Vagina (tissue), 2 donors: ENCODE measurements around the gene SNRNP200. TPM values are rescaled to one million over a fixed set of nuclear protein-coding genes. Genes with fewer than 3 reads are reported as not detected.

Experiments used
- DNase-seq, 2 donors: peaks; one replicate each; pipeline ENCODE4 v3.0.0-alpha.2; 2017; ENCODE audit errors: extremely low spot score in 2 of 2
- H3K27ac ChIP-seq: fragments of 200-600 bp; sonication (generic); one replicate; pipeline ENCODE4 v1.5.1; 2019
- H3K27me3 ChIP-seq: fragments of 200-600 bp; sonication (generic); one replicate; pipeline ENCODE4 v1.5.1; 2019
- H3K36me3 ChIP-seq, 2 donors: fragments of 200-600 bp; sonication (generic); one replicate each; pipeline ENCODE4 v1.5.1; 2017 to 2019
- H3K4me1 ChIP-seq: fragments of 200-600 bp; sonication (generic); one replicate; pipeline ENCODE4 v1.5.1; 2019
- H3K4me3 ChIP-seq, 2 donors: fragments of 200-600 bp; sonication (generic); 1 replicate in 1 of 2; 2 replicates in 1 of 2; pipeline ENCODE4 v1.5.1; 2016 to 2019
- H3K9me3 ChIP-seq: fragments of 200-600 bp; sonication (generic); one replicate; pipeline ENCODE4 v1.5.1; 2019
- POLR2A ChIP-seq, 2 donors: fragments of 450-650 bp; IDR thresholded peaks; one replicate each; pipeline ENCODE4 v1.6.1; 2017; ENCODE audit warnings: antibody characterized with exemption in 2 of 2, mild to moderate bottlenecking in 2 of 2, moderate library complexity in 2 of 2
- POLR2AphosphoS5 ChIP-seq, 2 donors: sonication (generic); formaldehyde crosslinking; IDR thresholded peaks; one replicate each; pipeline ENCODE4 v1.9.0; 2017; ENCODE audit warnings: antibody characterized with exemption in 2 of 2, mild to moderate bottlenecking in 2 of 2, low read depth in 1 of 2; ENCODE audit not compliant: insufficient read depth in 1 of 2
- intact Hi-C: fragments of 100-400 bp; cut with DNase I; formaldehyde crosslinking; loops from one replicate; pipeline ENCODE4 v1.15.1; 2023
- total RNA-seq: library from RNA; depleted of rRNA; stranded (reverse); fragments of >200 nt; gene quantifications from one replicate; pipeline ENCODE4 v1.2.3, GENCODE V29; 2016
- TF ChIP-seq, protein P1 (sequence below), 3 experiments: fragments of 450-650 bp in 2 of 3; fragments of 200-600 bp in 1 of 3; sonication (generic) in 1 of 3; IDR thresholded peaks; one replicate each; pipeline ENCODE4 v1.5.1; 2017 to 2019; ENCODE audit warnings: antibody characterized with exemption in 3 of 3, mild to moderate bottlenecking in 2 of 3, moderate library complexity in 2 of 3

The SNRNP200 gene
- total RNA-seq, 1 donor from 2014 or later = 129 TPM

DNA sequence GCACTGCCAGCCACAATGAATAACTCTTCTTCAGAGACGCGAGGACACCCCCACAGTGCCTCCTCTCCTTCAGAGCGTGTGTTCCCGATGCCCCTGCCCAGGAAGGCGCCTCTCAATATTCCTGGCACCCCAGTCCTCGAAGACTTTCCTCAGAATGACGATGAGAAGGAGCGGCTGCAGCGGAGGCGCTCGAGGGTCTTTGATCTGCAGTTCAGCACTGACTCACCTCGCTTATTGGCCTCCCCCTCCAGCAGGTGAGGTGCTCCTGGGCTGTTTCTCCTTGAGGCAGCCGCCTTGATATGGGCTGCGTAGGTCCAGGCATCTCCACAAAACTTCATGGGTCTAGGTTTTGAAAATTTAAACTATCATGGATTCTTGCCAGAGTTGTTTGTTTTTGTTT, 36.3 kb upstream of the SNRNP200 start:
- no peak overlapping the region for H3K4me3 ChIP-seq
- no peaks in the 10 kb centered on the region for H3K36me3 ChIP-seq
- H3K9me3 ChIP-seq = no peaks in the 10 kb centered on the region
- no peak for TF ChIP-seq POLR2AphosphoS5 (IDR thresholded peaks at IDR 0.05; ENCODE audit: insufficient read depth in 1 of 2, low read depth in 1 of 2)
- no peak for TF ChIP-seq POLR2A (IDR thresholded peaks at IDR 0.05)
- TF ChIP-seq, protein P1, sequence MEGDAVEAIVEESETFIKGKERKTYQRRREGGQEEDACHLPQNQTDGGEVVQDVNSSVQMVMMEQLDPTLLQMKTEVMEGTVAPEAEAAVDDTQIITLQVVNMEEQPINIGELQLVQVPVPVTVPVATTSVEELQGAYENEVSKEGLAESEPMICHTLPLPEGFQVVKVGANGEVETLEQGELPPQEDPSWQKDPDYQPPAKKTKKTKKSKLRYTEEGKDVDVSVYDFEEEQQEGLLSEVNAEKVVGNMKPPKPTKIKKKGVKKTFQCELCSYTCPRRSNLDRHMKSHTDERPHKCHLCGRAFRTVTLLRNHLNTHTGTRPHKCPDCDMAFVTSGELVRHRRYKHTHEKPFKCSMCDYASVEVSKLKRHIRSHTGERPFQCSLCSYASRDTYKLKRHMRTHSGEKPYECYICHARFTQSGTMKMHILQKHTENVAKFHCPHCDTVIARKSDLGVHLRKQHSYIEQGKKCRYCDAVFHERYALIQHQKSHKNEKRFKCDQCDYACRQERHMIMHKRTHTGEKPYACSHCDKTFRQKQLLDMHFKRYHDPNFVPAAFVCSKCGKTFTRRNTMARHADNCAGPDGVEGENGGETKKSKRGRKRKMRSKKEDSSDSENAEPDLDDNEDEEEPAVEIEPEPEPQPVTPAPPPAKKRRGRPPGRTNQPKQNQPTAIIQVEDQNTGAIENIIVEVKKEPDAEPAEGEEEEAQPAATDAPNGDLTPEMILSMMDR (IDR thresholded peaks at IDR 0.05) = no peak
- H3K27ac ChIP-seq = no peak overlapping the region
- no peak for DNase-seq
- intact Hi-C loops = no loop called here
- no peaks in the 10 kb centered on the region for H3K27me3 ChIP-seq
- no peaks in the 10 kb centered on the region for H3K4me1 ChIP-seq

DNA sequence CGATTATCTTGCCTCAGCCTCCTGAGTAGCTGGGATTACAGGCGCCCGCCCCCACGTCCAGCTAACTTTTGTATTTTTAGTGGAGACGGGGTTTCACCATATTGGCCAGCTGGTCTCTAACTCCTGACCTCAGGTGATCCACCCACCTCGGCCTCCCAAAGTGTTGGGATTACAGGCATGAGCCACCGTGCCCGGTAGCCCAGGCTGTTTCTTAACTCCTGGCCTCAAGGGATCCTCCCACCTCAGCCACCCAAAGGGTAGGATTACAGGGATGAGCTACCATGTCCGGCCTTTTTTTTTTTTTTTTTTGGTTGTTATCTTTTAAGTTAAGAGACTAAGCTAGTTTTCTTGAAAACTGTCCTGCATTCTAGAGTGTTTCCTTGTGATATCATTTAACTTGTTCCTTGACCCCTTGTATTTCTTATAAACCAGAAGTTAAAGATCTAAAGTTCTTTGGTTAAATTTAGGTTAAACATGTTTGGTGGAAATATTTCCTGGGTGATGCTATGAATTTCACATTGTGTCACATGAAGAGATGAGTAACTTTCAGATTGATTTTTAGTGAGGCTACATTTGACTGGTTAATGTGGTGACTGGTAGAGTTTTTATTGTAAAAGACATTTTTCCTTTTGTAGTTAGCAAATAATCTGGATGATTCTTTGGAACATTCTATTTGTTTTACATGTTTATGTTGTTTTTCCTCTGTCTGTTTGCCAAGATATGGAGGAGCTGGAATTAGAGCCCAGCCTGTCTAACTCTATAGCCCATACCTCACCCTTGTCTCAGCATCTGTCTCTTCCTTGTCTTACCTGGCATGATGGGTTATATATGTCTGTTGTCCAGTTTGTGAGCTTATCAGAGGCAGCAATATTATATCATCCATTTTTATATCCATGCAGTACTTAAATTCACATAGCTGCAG, 35.4 kb upstream of the SNRNP200 start:
- intact Hi-C loops = no loop called here

DNA sequence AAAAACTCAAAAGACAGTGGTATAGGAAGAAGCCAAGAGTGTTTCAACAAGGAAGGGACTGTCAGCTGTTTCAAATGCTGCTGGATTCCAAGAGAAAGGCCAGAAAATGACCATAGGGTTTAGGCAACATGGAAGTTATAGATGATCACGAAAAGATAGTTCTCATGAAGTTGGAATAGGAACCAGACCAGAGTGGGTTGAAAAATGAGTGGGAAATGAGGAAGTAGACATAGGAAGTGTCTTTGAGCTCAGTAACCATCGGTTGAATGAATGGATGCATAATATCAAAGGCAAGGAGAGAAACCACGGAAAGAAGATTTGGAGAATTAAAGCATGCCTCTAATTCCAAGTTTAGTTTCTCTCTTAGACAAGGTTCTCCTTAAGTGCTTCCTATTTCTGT, 31.5 kb upstream of the SNRNP200 start:
- H3K27ac ChIP-seq = no peak overlapping the region
- TF ChIP-seq POLR2A (IDR thresholded peaks at IDR 0.05) (no peak), POLR2AphosphoS5 (IDR thresholded peaks at IDR 0.05; ENCODE audit: insufficient read depth in 1 of 2, low read depth in 1 of 2) (no peak)
- TF ChIP-seq, protein P1 (IDR thresholded peaks at IDR 0.05) = no peak
- H3K4me1 ChIP-seq = peaks cover 17% of the 10 kb centered on the region
- DNase-seq = no peak
- H3K4me3 ChIP-seq = no peak overlapping the region
- H3K36me3 ChIP-seq = no peaks in the 10 kb centered on the region
- no peaks in the 10 kb centered on the region for H3K9me3 ChIP-seq
- no peaks in the 10 kb centered on the region for H3K27me3 ChIP-seq
- intact Hi-C loops = loop anchor here (5.0 kb wide), 1 partner anchor 570 kb away; no protein-coding TSS in a partner anchor

More for the DNA sequence above, 35.4 kb upstream of the SNRNP200 start:
- Histone ChIP-seq H3K27ac (no peak overlapping the region), H3K4me1 (peaks cover 8% of the 10 kb centered on the region), H3K4me3 (no peak overlapping the region), H3K27me3 (no peaks in the 10 kb centered on the region), H3K9me3 (no peaks in the 10 kb centered on the region), H3K36me3 (no peaks in the 10 kb centered on the region)
- DNase-seq = no peak
- no peak for TF ChIP-seq POLR2AphosphoS5 (IDR thresholded peaks at IDR 0.05; ENCODE audit: insufficient read depth in 1 of 2, low read depth in 1 of 2)
- TF ChIP-seq, protein P1 (IDR thresholded peaks at IDR 0.05) = no peak
- TF ChIP-seq POLR2A (IDR thresholded peaks at IDR 0.05) = no peak

DNA sequence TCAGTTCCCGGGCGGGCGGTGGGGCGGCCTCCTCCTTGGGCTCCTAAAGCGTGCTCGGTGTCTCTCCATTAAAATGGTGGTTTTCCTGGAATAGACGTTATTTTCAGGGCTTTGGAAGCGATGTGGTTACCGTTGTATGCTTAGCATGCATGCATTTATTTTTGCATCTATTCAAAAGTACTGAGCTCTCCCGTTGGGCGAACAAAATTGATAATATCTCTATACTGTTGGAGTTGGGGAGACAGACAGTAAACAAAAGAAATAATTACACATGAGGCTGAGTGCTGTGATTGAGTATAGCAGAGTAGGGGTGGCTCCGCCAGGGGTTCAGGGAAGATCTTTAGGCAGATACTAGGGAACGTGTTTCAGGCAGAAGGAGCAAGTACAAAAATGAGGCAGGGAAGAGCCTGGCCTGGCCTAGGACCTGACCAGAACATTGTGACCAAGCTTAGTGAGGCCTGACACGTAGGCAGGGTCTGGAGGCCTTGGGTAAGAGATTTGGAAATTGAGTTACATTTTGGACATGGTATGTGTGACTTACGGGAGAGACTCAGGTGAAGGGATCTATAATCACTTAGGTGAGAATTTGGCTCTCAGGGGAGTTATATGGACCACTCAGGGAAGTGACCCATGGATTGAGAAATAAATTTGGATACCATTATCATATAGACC, 30.9 kb upstream of the SNRNP200 start:
- peak overlapping the region; percentile 93 for H3K27ac ChIP-seq

More for the DNA sequence above, 30.9 kb upstream of the SNRNP200 start:
- H3K27me3 ChIP-seq = no peaks in the 10 kb centered on the region
- no peaks in the 10 kb centered on the region for H3K36me3 ChIP-seq
- intact Hi-C loops = loop anchor here (5.0 kb wide), 1 partner anchor 571 kb away; no protein-coding TSS in a partner anchor
- DNase-seq = no peak
- TF ChIP-seq POLR2AphosphoS5 (IDR thresholded peaks at IDR 0.05; ENCODE audit: insufficient read depth in 1 of 2, low read depth in 1 of 2) (no peak), POLR2A (IDR thresholded peaks at IDR 0.05) (no peak)
- TF ChIP-seq, protein P1 (IDR thresholded peaks at IDR 0.05) = no peak
- no peaks in the 10 kb centered on the region for H3K9me3 ChIP-seq
- peaks cover 17% of the 10 kb centered on the region for H3K4me1 ChIP-seq
- peak overlapping the region; percentile 71 to 83 for H3K4me3 ChIP-seq
